Brain microvascular endothelial cell (primary cell): ENCODE measurements around the gene PRR11.

ENCODE experiments used
- DNase-seq: peaks from one replicate; pipeline ENCODE4 v3.0.0-alpha.2; 2020
- H3K27ac ChIP-seq: fragments of 250-450 bp; sonication (Bioruptor Pico); 2 replicates; pipeline ENCODE4 v1.5.1; 2020; ENCODE audit warnings: mild to moderate bottlenecking, moderate library complexity
- H3K27me3 ChIP-seq: fragments of 250-450 bp; sonication (Bioruptor Pico); replicated peaks from 2 replicates; pipeline ENCODE4 v1.5.1; 2020; ENCODE audit warnings: mild to moderate bottlenecking
- H3K36me3 ChIP-seq: fragments of 250-450 bp; sonication (Bioruptor Pico); replicated peaks from 2 replicates; pipeline ENCODE4 v1.5.1; 2020; ENCODE audit warnings: mild to moderate bottlenecking
- H3K4me3 ChIP-seq: 2 replicates; pipeline ENCODE4 v1.5.1; 2011; ENCODE audit warnings: low read depth, mild to moderate bottlenecking, control low read depth, low read length, moderate library complexity
- CTCF ChIP-seq: IDR thresholded peaks from 2 replicates; pipeline ENCODE4 v1.5.1; 2011; ENCODE audit warnings: low read depth, mild to moderate bottlenecking, moderate library complexity, low read length, control low read depth, inconsistent platforms; ENCODE audit errors: missing control alignments
- in situ Hi-C: cut with HindIII; loops from 2 replicates; pipeline ENCODE4 v1.10.0; 2017; ENCODE audit warnings: low sequenced_read_pairs, low pct_ligation_motif_present

PRR11 gene

GRCh38 chr17:59149051-59149450 is 6.5 kb upstream of the PRR11 start:
- Histone ChIP-seq H3K27ac (no peak overlapping the region), H3K27me3 (no peaks in the 10 kb centered on the region), H3K36me3 (no peaks in the 10 kb centered on the region), H3K4me3 (no peak overlapping the region)
- no peak for TF ChIP-seq CTCF
- in situ Hi-C loops: no loop called here
- DNase-seq: no peak

GRCh38 chr17:59149841-59150511 is 5.6 kb upstream of the PRR11 start:
- Histone ChIP-seq H3K27me3 (no peaks in the 10 kb centered on the region), H3K4me3 (no peak overlapping the region), H3K27ac (no peak overlapping the region), H3K36me3 (no peaks in the 10 kb centered on the region)
- TF ChIP-seq CTCF: no peak
- DNase-seq: no peak
- in situ Hi-C loops: no loop called here

GRCh38 chr17:59151006-59151405 is 4.5 kb upstream of the PRR11 start:
- in situ Hi-C loops: no loop called here
- H3K27me3 ChIP-seq: no peaks in the 10 kb centered on the region
- DNase-seq: no peak
- H3K27ac ChIP-seq: peak overlapping the region; percentile 78
- no peaks in the 10 kb centered on the region for H3K36me3 ChIP-seq
- TF ChIP-seq CTCF: no peak
- no peak overlapping the region for H3K4me3 ChIP-seq

- no peaks in the 10 kb centered on the region for H3K36me3 ChIP-seq
- no peak for DNase-seq
- no peak overlapping the region for H3K4me3 ChIP-seq
- TF ChIP-seq CTCF: no peak
- H3K27ac ChIP-seq: peak overlapping the region; percentile 78
- no peaks in the 10 kb centered on the region for H3K27me3 ChIP-seq
- in situ Hi-C loops: no loop called here
Observed at GRCh38 chr17:59151591-59151990, 4.0 kb upstream of the PRR11 start.

- peak overlapping the region; percentile 92 for H3K4me3 ChIP-seq
Observed at GRCh38 chr17:59152925-59153324, 2.6 kb upstream of the PRR11 start.

More at GRCh38 chr17:59152925-59153324, 2.6 kb upstream of the PRR11 start:
- in situ Hi-C loops: no loop called here
- Histone ChIP-seq H3K27me3 (no peaks in the 10 kb centered on the region), H3K27ac (peak overlapping the region; percentile 78), H3K36me3 (no peaks in the 10 kb centered on the region)
- DNase-seq: no peak
- no peak for TF ChIP-seq CTCF
